Dedifferentiated amniotic fluid mesenchymal stem cell (primary cell): ENCODE results near the gene PRDX2.
"Not testable (repeated sequence)": the region's sequence is repeated elsewhere in the genome, so short reads cannot be mapped to it uniquely, and the experiment has no call there.

Experiments used
- DNase-seq: peaks from one replicate; pipeline ENCODE4 v3.0.0-alpha.2; 2016; ENCODE audit errors: extremely low spot score

The PRDX2 gene

DNA sequence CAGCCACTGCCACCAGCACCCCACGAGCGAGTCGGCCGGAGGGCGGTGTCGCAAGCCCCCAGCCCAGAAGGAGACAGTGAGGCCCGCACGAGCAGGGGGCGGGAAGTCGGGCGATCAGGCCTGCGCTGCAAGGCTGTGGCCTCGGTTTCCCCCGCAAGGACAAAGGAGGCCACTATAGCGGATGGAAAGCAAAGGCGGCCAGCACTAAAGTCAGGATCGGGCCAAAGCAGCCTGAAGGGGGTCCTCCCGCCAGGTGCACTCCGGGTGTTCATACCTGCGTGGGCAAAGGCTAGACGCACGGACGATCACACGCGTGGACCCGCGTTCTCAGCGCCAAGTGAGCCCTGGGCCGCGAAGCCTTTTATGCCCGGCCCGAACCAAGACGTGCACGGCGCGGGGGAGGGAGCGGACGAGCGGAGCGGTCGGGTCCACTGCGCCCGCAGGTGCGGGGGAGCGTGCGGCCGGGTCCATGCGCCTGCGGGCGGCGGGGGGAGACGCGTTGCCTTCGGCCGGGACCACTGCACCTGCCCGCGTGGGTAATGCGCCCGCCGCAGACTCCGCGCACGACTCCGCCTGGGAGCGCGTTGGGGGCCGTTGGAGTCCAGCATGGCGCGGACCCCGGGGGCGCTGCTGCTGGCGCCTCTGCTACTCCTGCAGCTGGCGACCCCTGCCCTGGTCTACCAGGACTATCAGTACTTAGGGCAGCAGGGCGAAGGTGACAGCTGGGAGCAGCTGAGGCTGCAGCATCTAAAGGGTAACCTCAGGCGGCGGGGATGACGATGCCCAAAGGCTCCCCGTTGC, at the start of gene PRDX2, which contains the start of gene THSD8:
TSS of gene PRDX2 (minus strand) at position 335 of the 801 bp plus-strand sequence. CDS start 539 bp downstream, outside the sequence.
TSS of gene THSD8 (plus strand) at position 604 of the 801 bp plus-strand sequence. CDS start at position 607, 3 bp downstream.
- no peak for DNase-seq

DNA sequence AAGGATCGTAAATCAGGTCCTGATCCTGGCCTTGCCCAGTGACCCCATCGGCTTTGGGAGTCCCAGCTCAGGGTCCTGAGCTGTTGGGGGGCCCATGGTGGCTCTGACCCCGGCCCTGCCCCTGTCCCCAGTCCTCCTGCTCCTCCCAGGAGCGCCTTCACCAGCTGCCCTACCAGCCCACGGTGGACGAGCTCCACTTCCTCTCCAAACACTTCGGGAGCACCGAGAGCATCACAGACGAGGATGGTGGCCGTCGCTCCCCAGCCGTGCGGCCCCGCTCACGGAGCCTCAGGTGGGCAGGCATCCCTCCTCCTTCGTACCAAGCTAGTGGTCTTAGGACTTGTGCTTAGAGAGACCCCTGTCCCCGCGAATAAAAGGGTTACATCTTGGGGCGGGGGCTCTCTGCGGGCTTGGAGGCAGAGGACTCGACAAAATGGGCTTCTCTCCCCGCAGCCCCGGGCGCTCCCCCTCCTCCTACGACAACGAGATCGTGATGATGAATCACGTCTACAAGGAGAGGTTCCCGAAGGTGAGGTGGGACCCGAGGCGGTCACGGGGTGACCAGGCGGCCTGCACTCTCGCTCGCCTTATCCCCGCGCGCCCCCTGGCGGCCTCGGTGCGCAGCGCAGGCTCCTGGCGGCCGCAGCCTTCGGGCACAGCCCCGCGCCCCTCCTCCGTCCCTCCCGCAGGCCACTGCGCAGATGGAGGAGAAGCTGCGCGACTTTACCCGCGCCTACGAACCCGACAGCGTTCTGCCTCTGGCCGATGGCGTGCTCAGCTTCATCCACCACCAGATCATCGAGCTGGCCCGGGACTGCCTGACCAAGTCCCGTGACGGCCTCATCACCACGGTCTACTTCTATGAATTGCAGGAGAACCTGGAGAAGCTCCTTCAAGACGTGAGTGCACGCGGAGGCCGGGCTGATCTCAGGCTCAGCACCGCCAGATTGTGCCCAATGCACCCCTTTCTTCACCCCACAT, 45.8 kb upstream of the PRDX2 start:
- peak; percentile 38 for DNase-seq

- not testable (repeated sequence) for DNase-seq
These were observed 45.0 kb upstream of the PRDX2 start for GRCh38 chr19:12846613-12847012.

- no peak for DNase-seq
These were observed 42.6 kb upstream of the PRDX2 start for GRCh38 chr19:12843999-12844732.

- DNase-seq, result no peak
These were observed 41.7 kb upstream of the PRDX2 start for GRCh38 chr19:12843328-12843727.

DNA sequence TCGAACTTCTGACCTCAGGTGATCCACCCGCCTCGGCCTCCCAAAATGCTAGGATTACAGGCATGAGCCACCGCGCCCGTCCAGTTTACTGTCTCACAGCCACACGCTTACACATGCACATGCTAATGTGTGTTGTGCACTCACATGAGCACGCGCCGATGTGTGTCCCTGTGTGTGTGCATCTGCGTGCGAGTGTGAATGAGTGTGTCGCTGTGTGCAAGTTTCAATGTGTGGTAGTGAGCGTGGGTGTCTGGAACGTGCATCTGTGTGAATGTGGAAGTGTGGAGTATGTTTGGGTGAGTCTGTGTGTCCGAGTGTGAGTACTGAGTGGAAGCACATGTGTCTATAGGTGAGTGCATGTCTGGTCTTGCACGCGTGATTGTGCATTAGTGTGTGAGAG, 40.9 kb upstream of the PRDX2 start:
- no peak for DNase-seq

DNA sequence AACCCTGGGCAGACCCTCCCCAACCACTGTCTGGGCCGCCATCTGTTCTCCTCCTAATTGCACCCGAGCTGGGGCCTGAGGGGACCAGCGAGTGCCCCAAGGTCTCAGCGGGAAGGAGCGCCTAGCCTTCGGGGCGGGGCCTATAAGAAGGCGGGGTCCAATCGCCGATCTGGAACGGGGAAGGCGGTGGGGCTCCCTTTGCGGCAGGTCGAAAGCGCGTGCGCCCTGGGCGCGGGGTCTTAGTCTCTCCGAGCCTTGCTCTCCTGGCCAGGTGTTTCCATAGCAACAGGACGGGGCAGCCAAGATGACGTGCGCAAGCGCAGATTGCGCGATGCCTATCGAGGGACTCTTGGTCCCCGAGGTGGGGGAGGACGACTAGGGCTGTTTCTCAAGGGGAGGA, 39.5 kb upstream of the PRDX2 start:
- DNase-seq, result no peak

- no peak for DNase-seq
These were observed 38.8 kb upstream of the PRDX2 start for GRCh38 chr19:12840091-12841079.

GRCh38 chr19:12838886-12839756, 37.5 kb upstream of the PRDX2 start:
- DNase-seq, result no peak

GRCh38 chr19:12838182-12838885, 36.7 kb upstream of the PRDX2 start, which contains the start of gene MAST1:
TSS of gene MAST1 (plus strand) at chr19:12838515. CDS start at chr19:12838573, 58 bp downstream.
- DNase-seq, result no peak

GRCh38 chr19:12837225-12837624, 35.6 kb upstream of the PRDX2 start:
- DNase-seq, result no peak

DNA sequence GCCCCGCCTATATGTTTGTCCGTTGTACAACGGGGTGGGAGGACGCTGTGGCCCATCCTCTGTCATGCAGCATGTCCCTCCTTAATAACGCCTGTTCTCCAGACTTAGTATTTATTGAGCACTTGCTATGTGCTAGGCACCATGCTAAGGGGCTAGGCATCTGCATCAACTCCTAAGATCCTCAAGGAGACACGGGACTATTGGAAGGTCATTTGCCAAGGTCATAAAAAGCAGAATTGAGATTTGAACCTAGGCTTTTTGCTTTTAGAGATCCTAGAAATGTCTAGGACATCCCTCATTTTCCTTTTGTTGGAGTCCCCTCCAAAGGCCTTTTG, 34.9 kb upstream of the PRDX2 start:
- no peak for DNase-seq

GRCh38 chr19:12834976-12835757, 33.6 kb upstream of the PRDX2 start:
- DNase-seq, result no peak

DNA sequence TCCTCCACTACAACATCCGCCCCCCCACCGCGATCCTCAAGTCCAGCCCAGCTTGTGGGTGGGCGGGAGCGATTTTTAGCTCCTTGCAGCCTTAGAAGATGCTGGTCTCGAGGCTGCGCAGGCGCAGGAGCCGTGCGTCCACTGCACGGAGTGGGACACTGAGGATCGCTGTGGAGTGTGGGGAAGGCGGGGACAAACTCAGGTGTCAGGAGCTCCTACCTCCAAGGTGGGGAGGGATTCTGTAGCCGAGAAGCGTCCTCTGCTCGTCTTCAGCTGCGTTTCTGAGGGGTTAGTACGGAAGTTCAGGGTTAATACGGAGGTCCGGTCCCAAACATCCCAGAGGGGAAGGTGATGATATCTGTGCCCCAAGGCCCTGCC, 33.0 kb upstream of the PRDX2 start, which contains the start of gene RTBDN:
TSS of gene RTBDN (minus strand) at position 14 of the 378 bp plus-strand sequence. CDS start 4,600 bp downstream, outside the sequence.
- DNase-seq, result no peak

DNA sequence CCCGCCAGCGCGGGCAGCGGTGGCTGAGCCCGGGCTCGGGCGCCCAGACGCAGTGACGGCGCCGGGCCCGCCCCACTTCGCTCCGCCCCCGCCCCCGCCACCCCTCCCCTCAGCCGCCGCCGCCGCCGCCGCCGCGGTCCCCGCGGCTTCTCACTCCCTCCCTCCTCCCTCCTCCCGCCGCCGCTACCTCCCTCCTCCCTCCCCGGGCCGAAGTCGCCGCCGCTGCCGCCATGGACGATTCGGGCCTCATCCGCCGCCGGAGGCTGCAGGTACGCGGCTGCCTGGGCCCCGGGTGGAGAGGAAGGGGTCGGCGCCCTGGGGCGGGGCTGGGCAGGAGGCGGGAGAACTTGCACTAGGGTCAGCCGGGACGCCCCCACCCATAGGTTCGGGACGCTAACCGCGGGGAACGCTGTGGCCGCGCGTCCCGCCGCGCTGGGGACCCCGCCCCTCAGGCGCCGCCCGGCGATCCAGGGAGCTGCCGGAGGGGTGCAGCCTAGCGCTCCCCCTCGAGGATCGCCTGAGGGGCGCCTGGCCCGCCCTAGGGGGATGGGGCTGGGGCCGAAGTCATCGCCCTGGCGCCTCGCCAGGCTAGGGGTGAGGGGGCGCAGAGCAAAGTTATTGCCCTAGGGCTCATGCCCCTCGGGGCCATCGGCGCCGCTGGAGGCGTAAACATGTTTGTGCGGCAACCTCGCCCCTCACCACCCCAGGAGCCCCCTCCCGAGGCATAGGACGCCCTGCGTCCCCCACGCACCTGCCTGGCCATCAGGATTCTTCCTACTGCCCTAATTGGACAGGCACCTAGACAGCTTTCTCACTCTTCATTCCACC, 32.4 kb upstream of the PRDX2 start:
- DNase-seq, result no peak

DNA sequence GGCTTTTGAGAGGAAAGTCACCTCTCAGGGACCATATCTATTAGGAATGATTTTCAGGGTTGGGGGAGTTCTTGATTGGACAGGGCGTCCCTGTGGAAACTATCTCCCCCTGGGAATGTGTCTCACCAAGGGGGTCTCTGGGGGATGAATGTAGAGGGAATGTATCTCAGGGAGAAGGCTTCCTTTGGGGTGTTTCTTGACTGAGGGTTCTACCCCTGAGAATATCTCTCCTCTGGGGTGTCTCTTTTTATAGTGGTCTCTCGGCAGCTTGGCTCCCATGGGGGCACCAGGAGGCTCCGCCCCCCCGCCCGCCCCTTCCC, 31.8 kb upstream of the PRDX2 start:
- no peak for DNase-seq

DNA sequence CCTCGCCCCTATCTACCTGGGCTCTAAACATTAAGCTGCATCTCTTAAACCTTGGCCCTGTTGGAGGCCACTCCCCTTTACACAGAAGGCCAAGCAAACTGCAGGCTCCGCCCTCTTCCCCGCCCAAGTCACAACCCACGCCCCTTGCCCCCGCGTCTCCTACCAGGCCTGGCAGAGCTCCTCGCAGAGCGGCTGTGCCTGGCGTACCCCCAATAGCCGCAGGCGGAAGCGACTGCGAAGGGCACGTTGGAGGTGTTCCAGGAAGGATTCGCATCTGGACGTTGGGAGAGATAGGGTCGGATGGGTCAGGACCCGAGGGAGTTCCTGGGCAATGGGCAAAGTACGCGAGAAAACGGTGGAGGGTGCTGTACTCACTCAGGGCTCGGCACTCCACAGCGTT, 26.9 kb upstream of the PRDX2 start:
- DNase-seq, result no peak
